Memory B cell (primary cell): ENCODE measurements around the gene IKZF3.
"Not testable (repeated sequence)": the region's sequence is repeated elsewhere in the genome, so short reads cannot be mapped to it uniquely, and the experiment has no call there.

ENCODE experiments used
- ATAC-seq: fragments of 150-1000 bp; cut with Tn5 transposase; 2 replicates; pipeline ENCODE4 v1.10.0; 2021; ENCODE audit warnings: low read depth, mild to moderate bottlenecking, moderate library complexity
- DNase-seq, 2 donors: peaks; one replicate each; pipeline ENCODE4 v3.0.0; 2022; ENCODE audit warnings: low spot score in 2 of 2
- H3K27ac Mint-ChIP-seq: one replicate; pipeline ENCODE4 v1.8.0; 2022; ENCODE audit warnings: mild to moderate bottlenecking, moderate library complexity, mixed read lengths
- H3K27me3 Mint-ChIP-seq: one replicate; pipeline ENCODE4 v1.8.0; 2022; ENCODE audit warnings: mixed read lengths
- H3K36me3 Mint-ChIP-seq: one replicate; pipeline ENCODE4 v1.8.0; 2022; ENCODE audit warnings: mild to moderate bottlenecking, mixed read lengths
- H3K4me1 Mint-ChIP-seq: one replicate; pipeline ENCODE4 v1.8.0; 2022; ENCODE audit warnings: mixed read lengths
- H3K4me3 Mint-ChIP-seq: one replicate; pipeline ENCODE4 v1.8.0; 2022; ENCODE audit warnings: mild to moderate bottlenecking, moderate library complexity, mixed read lengths
- H3K9me3 Mint-ChIP-seq: one replicate; pipeline ENCODE4 v1.8.0; 2022; ENCODE audit warnings: mixed read lengths

The IKZF3 gene

DNA sequence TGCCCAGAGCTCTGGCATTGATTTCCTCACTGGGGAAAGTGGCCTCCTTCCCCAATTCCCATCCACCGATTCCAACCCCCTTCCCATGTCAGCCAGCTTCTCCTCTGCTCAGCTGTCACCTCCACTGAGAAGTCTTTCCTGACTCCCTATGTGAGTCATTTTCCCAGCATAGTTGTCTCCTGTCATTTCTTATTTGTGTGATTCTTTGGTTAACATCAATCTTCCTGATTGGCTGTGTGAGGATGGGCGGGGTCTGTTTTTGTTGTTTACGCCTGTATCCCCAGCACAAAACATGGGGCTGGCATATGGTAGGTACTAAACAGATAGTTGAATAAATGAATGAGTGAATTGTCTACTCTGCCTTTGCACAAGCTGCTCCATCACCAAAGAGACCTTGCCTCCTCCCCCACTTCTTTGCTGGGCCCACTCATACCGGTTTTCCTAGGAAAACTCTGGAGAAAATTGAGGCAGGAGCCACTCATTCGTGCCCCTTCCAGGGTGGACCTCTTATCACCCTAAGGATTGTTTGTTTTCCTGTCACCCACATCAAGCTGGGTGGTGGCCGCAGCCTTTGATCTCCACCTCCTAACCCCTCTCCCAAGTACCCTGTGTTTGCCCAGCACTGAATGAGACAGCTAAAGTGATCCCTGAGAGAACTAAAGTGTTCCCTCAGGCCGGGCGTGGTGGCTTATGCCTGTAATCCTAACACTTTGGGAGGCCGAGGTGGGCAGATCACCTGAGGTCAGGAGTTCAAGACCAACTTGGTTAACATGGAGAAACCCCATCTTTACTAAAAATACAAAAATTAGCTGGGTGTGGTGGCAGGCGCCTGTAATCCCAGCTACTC is 127.6 kb downstream of the IKZF3 start:
- no peak overlapping the region for H3K4me3 Mint-ChIP-seq

DNA sequence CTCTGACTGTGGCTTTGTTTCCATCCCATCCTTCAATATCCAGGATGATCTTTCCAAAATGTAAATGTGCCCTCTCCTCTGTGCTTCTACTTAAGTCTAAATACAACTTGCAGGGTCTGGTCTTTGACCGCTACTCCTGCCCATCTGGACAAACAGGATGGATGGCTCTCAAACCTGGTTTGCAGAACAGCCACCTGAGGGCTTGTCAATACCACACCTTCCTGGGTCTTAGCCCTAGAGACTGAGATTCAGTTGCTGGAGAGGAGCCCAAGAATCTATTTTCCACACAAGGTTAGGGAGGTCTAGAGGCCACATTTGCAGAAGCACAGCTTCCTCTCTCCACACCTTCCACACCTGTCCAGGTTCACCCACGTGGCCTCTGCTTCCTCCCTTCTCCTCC is 128.2 kb downstream of the IKZF3 start:
- no peaks in the 10 kb centered on the region for H3K9me3 Mint-ChIP-seq
- H3K4me1 Mint-ChIP-seq = peaks cover 22% of the 10 kb centered on the region
- peaks cover 2% of the 10 kb centered on the region for H3K36me3 Mint-ChIP-seq
- no peak for DNase-seq
- H3K27me3 Mint-ChIP-seq = peaks cover 20% of the 10 kb centered on the region
- H3K4me3 Mint-ChIP-seq = no peak overlapping the region
- no peak for ATAC-seq
- no peak overlapping the region for H3K27ac Mint-ChIP-seq

More for the DNA sequence above, 127.6 kb downstream of the IKZF3 start:
- Mint-ChIP-seq H3K9me3 (no peaks in the 10 kb centered on the region), H3K27ac (no peak overlapping the region), H3K4me1 (peaks cover 24% of the 10 kb centered on the region), H3K27me3 (peaks cover 22% of the 10 kb centered on the region), H3K36me3 (peaks cover 2% of the 10 kb centered on the region)
- DNase-seq (no peak), ATAC-seq (no peak)

DNA sequence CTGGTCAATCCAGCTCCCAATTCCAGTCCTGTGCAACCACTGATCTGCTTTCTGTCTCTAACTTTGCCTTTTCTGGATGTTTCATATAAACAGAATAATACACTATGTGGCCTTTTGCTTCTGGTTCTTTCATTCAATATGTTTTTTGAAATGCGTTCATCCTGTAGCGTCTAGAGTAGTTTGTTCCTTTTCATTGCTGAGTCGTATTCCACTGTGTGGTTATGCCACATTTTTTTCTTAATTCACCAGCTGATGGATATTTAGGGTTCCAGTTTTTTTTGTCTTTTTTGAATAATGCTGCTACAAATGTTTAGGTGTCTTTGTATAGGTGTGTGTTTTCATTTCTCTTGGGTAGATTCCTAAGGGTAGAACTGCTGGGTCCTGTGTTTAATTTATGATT is 131.5 kb downstream of the IKZF3 start:
- no peak for ATAC-seq
- Mint-ChIP-seq H3K4me3 (peak overlapping the region; percentile 43), H3K4me1 (peaks cover 17% of the 10 kb centered on the region), H3K27me3 (peaks cover 5% of the 10 kb centered on the region), H3K27ac (no peak overlapping the region), H3K36me3 (peaks cover 8% of the 10 kb centered on the region), H3K9me3 (no peaks in the 10 kb centered on the region)
- DNase-seq = no peak

DNA sequence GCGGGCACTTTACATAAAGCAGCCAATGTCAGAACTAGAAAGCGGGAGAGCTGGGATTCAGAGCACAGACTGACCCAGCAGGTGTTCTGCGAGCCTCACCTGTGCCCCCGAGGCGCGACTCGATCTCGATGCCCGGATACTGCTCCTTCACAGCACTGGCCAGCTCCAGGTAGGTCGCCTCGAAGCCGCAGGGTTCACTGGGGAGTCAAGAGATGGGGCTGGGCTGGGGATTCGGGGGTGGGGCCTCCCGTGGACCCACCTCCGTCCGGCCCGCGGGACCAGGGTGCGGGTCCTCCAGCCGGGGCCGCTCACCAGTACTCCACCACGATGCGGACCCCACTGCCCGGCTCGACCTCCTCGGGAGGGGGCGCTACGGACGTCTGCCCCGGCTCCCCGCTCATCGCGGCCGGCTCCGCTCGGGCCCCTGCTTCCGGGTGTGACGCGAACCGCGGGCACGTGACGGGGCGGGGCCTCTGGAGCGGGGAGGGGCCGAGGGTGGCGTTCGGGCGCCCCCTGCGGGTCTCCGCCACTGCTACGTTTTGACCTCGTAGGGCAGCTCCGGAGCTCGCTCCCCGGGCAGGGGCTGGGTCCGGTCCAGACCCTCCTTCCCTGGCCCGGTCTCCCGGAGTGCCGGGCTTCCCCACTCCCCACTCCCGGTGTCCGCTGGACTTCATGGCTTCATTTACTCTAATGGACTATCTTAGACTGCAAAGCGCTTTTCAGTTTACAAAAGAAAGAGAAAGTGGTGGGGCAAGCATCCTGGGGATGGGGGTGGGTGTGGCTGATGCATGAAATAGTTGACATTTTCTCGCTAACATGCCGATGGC is 133.8 kb downstream of the IKZF3 start, which contains the start of gene MIEN1:
Gene MIEN1, minus strand, starts transcription at position 438 of the 827 bp plus-strand sequence. Its CDS starts 37 bp downstream, at position 401.
- peaks cover 16% of the 10 kb centered on the region for H3K4me1 Mint-ChIP-seq
- H3K27ac Mint-ChIP-seq = peak within 1 kb of the TSS; percentile 87
- H3K27me3 Mint-ChIP-seq = no peaks in the 10 kb centered on the region
- H3K36me3 Mint-ChIP-seq = peaks cover 17% of the 10 kb centered on the region
- peak within 1 kb of the TSS; percentile 87 for H3K4me3 Mint-ChIP-seq
- peak; percentile 90 for ATAC-seq
- DNase-seq = peak; percentile 97 to 99
- H3K9me3 Mint-ChIP-seq = no peaks in the 10 kb centered on the region

DNA sequence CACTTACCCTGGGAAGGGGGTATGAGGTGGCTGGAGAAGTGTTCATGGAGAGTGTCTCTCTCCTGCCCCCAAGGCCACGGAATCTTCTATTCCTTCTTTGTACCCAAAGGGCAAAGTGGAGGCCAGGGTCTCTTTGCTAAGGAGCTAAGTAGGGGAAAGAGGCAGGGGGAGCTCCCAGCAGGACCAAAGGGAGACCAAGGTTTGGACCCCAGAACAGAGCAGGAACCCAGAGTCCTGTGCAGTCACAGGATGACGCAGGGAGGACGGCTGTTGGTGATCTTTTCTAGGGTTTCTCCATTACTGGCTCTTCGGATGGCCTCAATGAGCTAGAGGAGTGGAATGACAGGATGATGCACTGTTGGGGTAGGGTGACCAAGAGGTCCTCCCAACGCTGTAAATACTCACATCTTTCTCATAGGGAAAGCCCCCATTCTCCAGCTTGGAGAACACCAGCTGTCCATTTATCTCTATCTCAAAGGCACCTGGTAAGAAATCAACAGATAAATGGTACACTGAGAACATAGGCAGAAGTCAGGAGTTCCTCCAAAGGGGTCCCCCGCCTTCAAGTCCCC is 134.7 kb downstream of the IKZF3 start:
- H3K9me3 Mint-ChIP-seq = no peaks in the 10 kb centered on the region
- H3K4me3 Mint-ChIP-seq = peak overlapping the region; percentile 87
- no peaks in the 10 kb centered on the region for H3K27me3 Mint-ChIP-seq
- H3K4me1 Mint-ChIP-seq = peaks cover 16% of the 10 kb centered on the region
- peak overlapping the region; percentile 87 for H3K27ac Mint-ChIP-seq
- ATAC-seq (no peak), DNase-seq (no peak)
- peaks cover 21% of the 10 kb centered on the region for H3K36me3 Mint-ChIP-seq

DNA sequence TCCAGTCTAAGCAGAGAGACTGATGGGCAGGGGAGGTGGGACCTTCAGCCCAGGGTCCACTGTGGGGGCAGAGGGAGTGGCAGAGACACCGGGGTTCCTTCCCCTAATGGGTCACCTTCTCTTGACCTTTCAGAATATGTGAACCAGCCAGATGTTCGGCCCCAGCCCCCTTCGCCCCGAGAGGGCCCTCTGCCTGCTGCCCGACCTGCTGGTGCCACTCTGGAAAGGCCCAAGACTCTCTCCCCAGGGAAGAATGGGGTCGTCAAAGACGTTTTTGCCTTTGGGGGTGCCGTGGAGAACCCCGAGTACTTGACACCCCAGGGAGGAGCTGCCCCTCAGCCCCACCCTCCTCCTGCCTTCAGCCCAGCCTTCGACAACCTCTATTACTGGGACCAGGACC is 136.6 kb downstream of the IKZF3 start:
- no peaks in the 10 kb centered on the region for H3K9me3 Mint-ChIP-seq
- H3K27me3 Mint-ChIP-seq = no peaks in the 10 kb centered on the region
- ATAC-seq (no peak), DNase-seq (no peak)
- no peak overlapping the region for H3K4me3 Mint-ChIP-seq
- H3K27ac Mint-ChIP-seq = no peak overlapping the region
- H3K4me1 Mint-ChIP-seq = peaks cover 16% of the 10 kb centered on the region
- peaks cover 23% of the 10 kb centered on the region for H3K36me3 Mint-ChIP-seq

DNA sequence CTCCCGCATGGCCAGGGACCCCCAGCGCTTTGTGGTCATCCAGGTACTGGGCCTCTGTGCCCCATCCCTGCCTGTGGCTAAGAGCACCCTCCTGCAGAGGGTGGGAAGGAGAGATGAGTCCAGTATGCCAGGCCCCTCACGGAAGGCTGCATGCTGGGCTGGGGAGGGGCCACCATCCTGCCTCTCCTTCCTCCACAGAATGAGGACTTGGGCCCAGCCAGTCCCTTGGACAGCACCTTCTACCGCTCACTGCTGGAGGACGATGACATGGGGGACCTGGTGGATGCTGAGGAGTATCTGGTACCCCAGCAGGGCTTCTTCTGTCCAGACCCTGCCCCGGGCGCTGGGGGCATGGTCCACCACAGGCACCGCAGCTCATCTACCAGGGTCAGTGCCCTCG is 137.5 kb downstream of the IKZF3 start:
- H3K27me3 Mint-ChIP-seq = no peaks in the 10 kb centered on the region
- no peak for ATAC-seq
- DNase-seq = no peak
- no peaks in the 10 kb centered on the region for H3K9me3 Mint-ChIP-seq
- H3K27ac Mint-ChIP-seq = peak overlapping the region; percentile 18
- peaks cover 23% of the 10 kb centered on the region for H3K36me3 Mint-ChIP-seq
- no peak overlapping the region for H3K4me3 Mint-ChIP-seq
- peaks cover 16% of the 10 kb centered on the region for H3K4me1 Mint-ChIP-seq

DNA sequence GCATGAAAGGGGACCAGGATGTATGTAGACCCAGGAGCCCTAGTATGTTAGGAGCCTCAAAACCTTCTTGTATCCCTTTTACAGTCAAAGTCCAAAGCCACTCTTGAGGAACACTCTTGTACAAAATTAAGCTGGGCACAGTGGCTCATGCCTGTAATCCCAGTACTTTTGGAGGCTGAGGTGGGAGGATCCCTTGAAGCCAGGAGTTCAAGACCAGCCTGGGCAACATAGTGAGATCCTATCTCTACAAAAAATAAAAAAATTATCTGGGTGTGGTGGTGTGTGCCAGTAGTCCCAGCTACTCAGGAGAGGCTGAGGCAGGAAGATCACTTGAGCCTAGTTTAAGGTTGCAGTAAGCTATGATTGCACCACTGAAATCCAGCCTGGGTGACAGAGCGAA is 138.2 kb downstream of the IKZF3 start:
- not testable (repeated sequence) for ATAC-seq, H3K4me3 Mint-ChIP-seq, DNase-seq, H3K9me3 Mint-ChIP-seq, H3K27ac Mint-ChIP-seq, H3K27me3 Mint-ChIP-seq
- Mint-ChIP-seq H3K36me3 (peaks cover 23% of the 10 kb centered on the region), H3K4me1 (peaks cover 16% of the 10 kb centered on the region)

DNA sequence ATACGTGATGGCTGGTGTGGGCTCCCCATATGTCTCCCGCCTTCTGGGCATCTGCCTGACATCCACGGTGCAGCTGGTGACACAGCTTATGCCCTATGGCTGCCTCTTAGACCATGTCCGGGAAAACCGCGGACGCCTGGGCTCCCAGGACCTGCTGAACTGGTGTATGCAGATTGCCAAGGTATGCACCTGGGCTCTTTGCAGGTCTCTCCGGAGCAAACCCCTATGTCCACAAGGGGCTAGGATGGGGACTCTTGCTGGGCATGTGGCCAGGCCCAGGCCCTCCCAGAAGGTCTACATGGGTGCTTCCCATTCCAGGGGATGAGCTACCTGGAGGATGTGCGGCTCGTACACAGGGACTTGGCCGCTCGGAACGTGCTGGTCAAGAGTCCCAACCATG is 139.4 kb downstream of the IKZF3 start:
- Mint-ChIP-seq H3K36me3 (peaks cover 21% of the 10 kb centered on the region), H3K4me3 (no peak overlapping the region), H3K9me3 (no peaks in the 10 kb centered on the region), H3K27me3 (no peaks in the 10 kb centered on the region), H3K27ac (no peak overlapping the region), H3K4me1 (peaks cover 13% of the 10 kb centered on the region)
- no peak for ATAC-seq
- no peak for DNase-seq

DNA sequence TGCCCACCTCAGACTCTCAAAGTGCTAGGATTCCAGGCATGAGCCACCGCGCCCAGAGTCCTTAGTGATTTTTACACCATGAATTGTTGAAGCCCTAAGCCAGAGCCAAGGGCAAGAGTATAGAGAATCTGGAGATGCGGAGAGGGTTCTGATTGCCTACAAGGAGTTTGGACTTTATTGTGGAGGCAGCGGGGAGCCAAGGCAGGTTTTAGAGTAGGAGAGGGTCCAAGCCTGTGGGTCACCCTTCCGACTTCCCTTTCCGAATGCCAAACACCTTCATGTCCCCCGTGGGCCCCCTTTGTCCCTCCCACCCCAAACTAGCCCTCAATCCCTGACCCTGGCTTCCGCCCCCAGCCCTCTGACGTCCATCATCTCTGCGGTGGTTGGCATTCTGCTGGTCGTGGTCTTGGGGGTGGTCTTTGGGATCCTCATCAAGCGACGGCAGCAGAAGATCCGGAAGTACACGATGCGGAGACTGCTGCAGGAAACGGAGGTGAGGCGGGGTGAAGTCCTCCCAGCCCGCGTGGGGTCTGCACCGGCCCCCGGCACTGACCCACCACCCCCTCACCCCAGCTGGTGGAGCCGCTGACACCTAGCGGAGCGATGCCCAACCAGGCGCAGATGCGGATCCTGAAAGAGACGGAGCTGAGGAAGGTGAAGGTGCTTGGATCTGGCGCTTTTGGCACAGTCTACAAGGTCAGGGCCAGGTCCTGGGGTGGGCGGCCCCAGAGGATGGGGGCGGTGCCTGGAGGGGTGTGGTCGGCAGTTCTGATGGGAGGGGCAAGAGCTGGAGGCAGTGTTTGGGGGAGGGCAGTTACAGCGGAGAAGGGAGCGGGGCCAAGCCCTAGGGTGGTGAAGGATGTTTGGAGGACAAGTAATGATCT is 140.9 kb downstream of the IKZF3 start:
- peak; percentile 45 for ATAC-seq

DNA sequence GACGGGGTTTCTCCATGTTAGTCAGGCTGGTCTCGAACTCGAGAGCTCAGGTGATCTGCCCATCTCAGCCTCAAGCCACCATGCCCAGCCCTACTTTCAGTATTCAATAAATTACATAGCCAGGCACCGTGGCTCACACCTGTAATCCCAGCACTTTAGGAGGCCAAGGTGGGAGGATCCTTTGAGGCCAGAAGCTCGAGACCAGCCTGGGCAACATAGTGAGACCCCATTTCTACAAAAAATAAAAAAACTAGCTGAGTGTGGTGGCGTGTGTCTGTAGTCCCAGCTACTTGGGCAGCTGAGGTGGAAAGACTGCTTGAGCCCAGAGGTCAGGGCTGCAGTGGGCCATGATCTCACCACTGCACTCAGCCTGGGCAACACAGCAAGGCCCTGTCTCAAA is 142.0 kb downstream of the IKZF3 start:
- no peak for DNase-seq
- Mint-ChIP-seq H3K4me1 (peaks cover 4% of the 10 kb centered on the region), H3K27me3 (no peaks in the 10 kb centered on the region), H3K9me3 (no peaks in the 10 kb centered on the region), H3K4me3 (no peak overlapping the region), H3K36me3 (peaks cover 12% of the 10 kb centered on the region), H3K27ac (no peak overlapping the region)
- ATAC-seq = no peak

More for the DNA sequence above, 140.9 kb downstream of the IKZF3 start:
- Mint-ChIP-seq H3K4me1 (peaks cover 4% of the 10 kb centered on the region), H3K4me3 (no peak overlapping the region), H3K36me3 (peaks cover 17% of the 10 kb centered on the region), H3K27ac (no peak overlapping the region), H3K27me3 (no peaks in the 10 kb centered on the region), H3K9me3 (no peaks in the 10 kb centered on the region)
- no peak for DNase-seq

DNA sequence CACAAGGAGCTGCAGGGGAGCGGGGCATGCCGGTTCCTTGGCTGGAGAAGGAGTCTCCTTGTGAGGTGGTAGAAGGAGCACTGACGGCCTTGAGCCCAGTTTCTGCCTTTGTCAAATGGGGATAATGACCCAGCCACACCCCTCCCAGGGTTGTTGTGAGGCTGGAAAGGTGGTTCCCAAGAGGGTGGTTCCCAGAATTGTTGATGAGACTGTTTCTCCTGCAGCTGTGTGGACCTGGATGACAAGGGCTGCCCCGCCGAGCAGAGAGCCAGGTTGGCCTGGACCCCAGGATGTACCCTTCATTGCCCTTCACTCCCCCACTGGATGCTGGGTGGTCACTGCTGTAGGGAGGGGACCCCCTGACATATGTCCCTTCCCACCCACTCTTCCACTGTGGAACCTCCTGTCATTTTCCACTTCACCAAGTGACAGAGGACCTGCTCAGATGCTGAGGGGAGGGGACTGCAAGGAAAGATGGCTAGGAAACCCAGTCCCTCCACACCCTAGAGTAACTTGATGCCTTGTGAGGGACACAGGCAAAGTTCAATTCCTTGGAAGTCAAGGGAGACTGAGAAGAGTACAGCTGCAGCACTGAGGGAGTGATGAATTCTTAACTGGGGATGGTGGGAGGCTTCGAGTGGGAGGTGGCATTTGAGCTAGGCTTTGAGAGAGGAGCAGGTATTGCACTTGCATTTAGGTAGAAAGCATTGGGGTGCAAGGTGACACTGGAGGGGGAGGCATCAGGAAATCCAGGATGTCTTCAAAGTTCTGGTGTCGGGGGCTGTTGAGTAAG is 144.4 kb downstream of the IKZF3 start:
- no peak for DNase-seq
- no peak for ATAC-seq
- H3K4me1 Mint-ChIP-seq = no peaks in the 10 kb centered on the region
- H3K36me3 Mint-ChIP-seq = peaks cover 5% of the 10 kb centered on the region
- no peaks in the 10 kb centered on the region for H3K27me3 Mint-ChIP-seq
- no peaks in the 10 kb centered on the region for H3K9me3 Mint-ChIP-seq
- H3K4me3 Mint-ChIP-seq = no peak overlapping the region
- no peak overlapping the region for H3K27ac Mint-ChIP-seq

DNA sequence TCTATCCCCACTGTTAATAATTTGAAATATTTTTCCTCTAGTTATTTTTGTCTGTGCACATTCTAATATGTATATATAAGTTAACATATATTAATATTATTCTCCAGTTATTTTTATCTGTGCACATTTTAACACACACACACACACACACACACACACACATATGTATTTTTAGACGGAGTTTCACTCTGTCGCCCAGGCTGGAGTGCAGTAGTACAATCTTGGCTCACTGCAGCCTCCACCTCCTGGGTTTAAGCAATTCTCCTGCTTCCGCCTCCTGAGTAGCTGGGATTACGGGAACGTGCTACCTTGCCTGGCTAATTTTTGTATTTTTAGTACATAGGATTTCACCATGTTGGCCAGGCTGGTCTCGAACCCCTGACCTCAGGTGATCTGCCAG is 146.5 kb downstream of the IKZF3 start:
- peaks cover 2% of the 10 kb centered on the region for H3K27me3 Mint-ChIP-seq
- H3K9me3 Mint-ChIP-seq = no peaks in the 10 kb centered on the region
- no peak overlapping the region for H3K4me3 Mint-ChIP-seq
- H3K27ac Mint-ChIP-seq = no peak overlapping the region
- DNase-seq = no peak
- ATAC-seq = no peak
- H3K36me3 Mint-ChIP-seq = peaks cover 2% of the 10 kb centered on the region
- H3K4me1 Mint-ChIP-seq = no peaks in the 10 kb centered on the region
